Measurements from ENCODE around the gene RPRD1B. TPM values are rescaled to one million over a fixed set of nuclear protein-coding genes. Genes with fewer than 3 reads are reported as not detected.
A peak's percentile ranks its signal among the peaks of the same experiment; 100 is the strongest.

The RPRD1B gene
- total RNA-seq, 1 experiment from 2014 or later, result 7.2 TPM

DNA sequence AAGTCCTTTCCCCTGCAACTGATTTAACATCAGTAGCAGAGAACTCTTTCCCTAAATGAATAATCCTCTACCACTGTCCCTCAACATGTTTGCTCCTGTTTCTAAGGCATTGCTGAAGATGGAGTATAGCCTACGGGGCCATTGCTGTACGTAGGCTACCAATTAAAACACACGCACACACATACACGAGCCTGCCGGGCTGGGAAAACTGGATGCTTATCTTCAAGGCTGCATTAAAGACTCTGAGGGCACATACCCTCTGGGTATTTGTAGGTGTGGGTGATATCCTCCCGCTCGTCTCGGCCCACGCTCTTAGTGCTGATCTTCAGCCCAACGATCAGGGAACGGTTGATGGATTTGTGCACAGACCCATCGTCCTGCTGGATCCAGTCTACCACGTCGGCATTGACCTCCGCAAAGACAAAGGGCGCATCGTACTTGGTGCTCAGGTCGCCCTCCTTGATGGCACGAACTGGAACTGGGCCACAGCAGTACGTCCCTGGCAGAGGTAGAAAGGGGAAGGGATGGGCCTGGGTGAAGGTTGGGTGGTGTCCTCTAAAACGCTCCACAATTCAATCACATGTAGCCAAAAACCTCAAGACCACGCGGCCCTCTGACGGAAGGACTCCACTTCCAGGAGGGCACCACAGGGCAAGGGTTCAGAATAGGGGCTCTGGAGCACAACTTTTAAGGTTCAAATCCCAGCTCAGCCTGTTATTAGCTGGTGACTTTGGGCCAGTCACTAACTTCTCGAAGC lies 105.8 kb downstream of the RPRD1B start:
- in situ Hi-C loops (cut with HindIII; ENCODE audit: low sequenced_read_pairs), result no loop called here
- DNase-seq (ENCODE audit: low spot score), result no peak

DNA sequence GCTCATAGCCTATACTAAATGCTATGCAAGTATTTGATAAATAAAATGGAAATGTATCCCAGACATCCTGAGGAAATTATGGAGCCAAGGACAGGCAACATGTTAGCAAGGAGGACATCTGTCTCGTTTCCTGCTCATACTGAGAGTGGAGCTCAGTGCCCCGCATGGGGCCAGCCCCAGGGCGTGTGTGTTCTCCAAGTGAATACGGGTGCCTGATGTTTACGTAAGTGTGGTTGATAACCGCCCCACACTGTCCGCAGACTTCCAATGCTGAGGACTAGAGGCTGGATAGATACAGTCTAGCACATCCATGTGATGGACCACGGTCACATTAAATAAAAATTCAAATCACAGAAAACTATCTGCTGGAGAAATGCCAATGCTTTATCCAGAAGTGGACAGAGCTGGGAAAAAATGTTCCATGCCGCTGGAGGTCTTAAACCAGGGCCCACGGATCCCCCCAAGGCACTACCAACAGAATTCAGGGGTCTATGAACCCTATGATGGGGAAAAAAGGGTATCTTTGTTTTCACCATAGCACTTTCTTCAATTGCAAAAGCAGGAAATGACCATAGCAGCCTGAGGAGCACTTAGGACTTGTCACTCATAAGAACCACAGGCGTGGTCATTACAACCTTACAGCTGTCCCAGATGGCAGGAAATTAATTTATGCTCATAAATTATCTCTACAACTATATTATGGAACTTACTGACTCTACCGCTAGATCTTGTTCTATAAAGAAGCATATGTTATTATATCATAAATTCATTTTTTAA lies 106.6 kb downstream of the RPRD1B start:
- in situ Hi-C loops (cut with HindIII; ENCODE audit: low sequenced_read_pairs), result no loop called here
- DNase-seq (ENCODE audit: low spot score), result peak; percentile 4

DNA sequence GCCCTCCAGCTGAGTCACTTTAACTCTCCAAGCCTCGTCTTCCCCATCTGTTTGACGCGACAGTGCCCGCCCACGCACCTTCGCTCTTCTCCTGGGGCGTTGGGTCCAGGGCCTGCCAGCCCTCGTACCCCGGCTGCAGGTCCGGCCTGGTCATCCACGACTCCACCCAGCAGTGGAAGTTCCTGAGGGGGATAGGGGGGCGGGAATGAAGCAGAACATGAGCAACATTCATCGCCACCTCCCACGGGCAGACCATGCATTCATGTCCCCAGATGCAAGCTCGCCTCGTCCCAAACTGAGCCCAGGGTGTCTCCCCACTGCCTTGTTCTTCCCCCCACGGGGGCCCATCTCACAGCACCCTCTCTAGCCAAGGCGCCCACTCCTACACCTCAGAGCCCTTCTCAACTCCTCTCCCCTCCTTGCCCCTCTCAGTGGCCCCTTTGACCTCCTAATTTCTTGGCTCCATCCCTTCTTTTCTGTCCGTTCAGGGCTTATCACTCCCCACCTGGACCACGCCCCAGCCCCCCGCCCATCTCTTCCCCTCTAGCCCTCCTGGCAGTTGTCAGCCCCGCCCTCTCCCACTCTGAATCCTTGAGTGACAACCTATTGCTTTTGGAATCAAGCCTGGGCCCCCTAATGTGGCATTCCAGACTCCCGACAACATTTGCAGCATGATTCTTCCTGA lies 107.8 kb downstream of the RPRD1B start:
- in situ Hi-C loops (cut with HindIII; ENCODE audit: low sequenced_read_pairs), result no loop called here
- DNase-seq (ENCODE audit: low spot score), result no peak

Other genes starting within 250 kb of the RPRD1B start
- 27.7 and 39.2 TPM in 2 replicates for gene VSTM2L, start 130.6 kb upstream of the RPRD1B start, total RNA-seq (2014; rRNA removed; shearing (Covaris generic))
- 32.9 and 37.7 TPM in 2 replicates for gene TTI1, start 290 bp upstream of the RPRD1B start, total RNA-seq (2014; rRNA removed; shearing (Covaris generic))
- 13.1 and 23.4 TPM in 2 replicates for gene TGM2, start 131.5 kb downstream of the RPRD1B start, total RNA-seq (2014; rRNA removed; shearing (Covaris generic))
- gene KIAA1755, start 227.0 kb downstream of the RPRD1B start, total RNA-seq (2014; rRNA removed; shearing (Covaris generic)), result not detected in 2 replicates